Measurements from ENCODE around the gene HM13.

Gene HM13

DNA sequence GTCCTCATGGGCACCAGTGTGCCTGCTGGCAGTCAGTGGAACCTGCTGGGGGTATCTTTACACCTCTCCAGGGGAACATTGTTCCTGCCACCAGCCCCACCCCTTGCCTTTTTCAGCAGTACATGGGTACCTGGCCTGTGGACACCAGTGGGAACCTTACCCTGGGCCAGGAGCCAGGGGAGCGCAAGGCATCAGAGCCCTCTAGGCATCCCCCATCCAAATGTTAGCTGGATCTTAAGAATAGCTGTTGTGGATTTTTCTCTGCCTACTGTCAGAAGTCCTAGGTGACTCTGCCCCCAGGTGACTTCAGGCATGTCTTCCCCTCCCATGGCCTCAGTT, 52.0 kb downstream of the HM13 start:
- DNase-seq (ENCODE audit: extremely low spot score): no peak
- CTCF ChIA-PET: interaction anchor here (1.0 to 14.3 kb wide), 5 partner anchors 9 to 157 kb away, joined by 3 to 371 read pairs (median 30); partner anchors contain the start of genes BCL2L1 and ID1
- POLR2A ChIA-PET: interaction anchor here (1.3 kb wide), 1 partner anchor 12 kb away, joined by 4 read pairs; no protein-coding TSS in a partner anchor
- TF ChIP-seq, protein P1, sequence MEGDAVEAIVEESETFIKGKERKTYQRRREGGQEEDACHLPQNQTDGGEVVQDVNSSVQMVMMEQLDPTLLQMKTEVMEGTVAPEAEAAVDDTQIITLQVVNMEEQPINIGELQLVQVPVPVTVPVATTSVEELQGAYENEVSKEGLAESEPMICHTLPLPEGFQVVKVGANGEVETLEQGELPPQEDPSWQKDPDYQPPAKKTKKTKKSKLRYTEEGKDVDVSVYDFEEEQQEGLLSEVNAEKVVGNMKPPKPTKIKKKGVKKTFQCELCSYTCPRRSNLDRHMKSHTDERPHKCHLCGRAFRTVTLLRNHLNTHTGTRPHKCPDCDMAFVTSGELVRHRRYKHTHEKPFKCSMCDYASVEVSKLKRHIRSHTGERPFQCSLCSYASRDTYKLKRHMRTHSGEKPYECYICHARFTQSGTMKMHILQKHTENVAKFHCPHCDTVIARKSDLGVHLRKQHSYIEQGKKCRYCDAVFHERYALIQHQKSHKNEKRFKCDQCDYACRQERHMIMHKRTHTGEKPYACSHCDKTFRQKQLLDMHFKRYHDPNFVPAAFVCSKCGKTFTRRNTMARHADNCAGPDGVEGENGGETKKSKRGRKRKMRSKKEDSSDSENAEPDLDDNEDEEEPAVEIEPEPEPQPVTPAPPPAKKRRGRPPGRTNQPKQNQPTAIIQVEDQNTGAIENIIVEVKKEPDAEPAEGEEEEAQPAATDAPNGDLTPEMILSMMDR (IDR thresholded peaks at IDR 0.05; ENCODE audit: control extremely low read depth, extremely low read depth, low read depth, missing control alignments): no peak

DNA sequence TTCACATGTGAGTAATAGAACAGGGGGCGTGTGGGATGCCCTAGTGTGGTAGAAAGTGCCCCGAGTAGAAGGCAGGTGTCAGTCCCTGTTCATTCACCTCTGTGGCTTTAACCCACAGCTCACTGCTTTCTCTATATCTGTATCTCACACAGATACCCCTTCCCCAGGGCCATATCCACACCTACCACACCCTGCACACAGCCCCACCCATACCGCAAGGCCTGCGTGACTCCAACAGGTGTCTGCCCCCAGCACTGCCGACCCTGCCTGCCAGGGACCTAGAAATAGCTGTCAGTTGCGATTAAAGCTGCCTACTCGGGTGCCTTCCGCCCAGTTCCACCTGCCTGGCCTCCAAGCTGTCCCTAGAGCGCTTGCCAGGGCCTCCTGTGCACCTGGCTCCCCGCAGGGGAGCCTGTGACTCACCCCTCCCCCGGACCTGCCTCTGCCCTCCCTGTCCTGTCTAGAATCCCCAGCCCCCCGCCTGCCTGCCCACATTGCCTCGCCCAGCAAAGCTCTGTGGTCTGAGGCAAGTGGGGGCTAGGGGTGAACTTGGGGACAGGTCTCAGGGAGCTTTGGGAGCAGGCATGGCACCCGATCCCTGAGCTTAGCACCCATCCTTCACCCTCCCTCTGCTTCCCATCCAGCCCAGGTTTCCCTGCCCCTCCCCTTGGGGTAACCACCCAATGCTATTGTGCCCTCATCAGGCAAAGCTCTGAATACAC, 52.6 kb downstream of the HM13 start:
- DNase-seq (ENCODE audit: extremely low spot score): no peak
- TF ChIP-seq, protein P1 (IDR thresholded peaks at IDR 0.05; ENCODE audit: control extremely low read depth, extremely low read depth, low read depth, missing control alignments): no peak
- CTCF ChIA-PET: interaction anchor here (1.0 to 14.3 kb wide), 8 partner anchors 9 to 156 kb away, joined by 3 to 371 read pairs (median 14); partner anchors contain the start of genes BCL2L1 and ID1
- POLR2A ChIA-PET: interaction anchor here (1.3 kb wide), 1 partner anchor 11 kb away, joined by 4 read pairs; no protein-coding TSS in a partner anchor

DNA sequence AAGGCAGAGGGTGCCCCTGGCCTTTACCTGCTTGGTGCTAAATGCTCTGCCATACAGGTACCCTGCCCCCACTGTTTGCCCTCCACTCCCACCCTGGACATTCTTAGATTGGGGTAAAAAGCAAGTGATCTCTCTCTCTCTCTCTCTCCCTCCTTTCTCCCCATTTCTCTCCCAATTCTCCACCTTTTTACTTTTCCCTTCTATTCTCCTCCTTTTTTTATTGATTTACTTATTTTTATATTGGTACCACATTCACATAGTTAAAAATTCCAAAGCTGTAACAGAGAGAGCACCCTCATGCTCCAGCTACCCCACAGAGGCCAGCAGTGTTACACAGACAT, 53.1 kb downstream of the HM13 start:
- ChIA-PET CTCF (interaction anchor here (1.2 to 14.3 kb wide), 8 partner anchors 10 to 156 kb away, joined by 3 to 371 read pairs (median 14); partner anchors contain the start of genes BCL2L1 and ID1), POLR2A (interaction anchor here (1.3 kb wide), 1 partner anchor 11 kb away, joined by 4 read pairs; no protein-coding TSS in a partner anchor)
- TF ChIP-seq, protein P1 (IDR thresholded peaks at IDR 0.05; ENCODE audit: control extremely low read depth, extremely low read depth, low read depth, missing control alignments): no peak
- no peak for DNase-seq (ENCODE audit: extremely low spot score)

DNA sequence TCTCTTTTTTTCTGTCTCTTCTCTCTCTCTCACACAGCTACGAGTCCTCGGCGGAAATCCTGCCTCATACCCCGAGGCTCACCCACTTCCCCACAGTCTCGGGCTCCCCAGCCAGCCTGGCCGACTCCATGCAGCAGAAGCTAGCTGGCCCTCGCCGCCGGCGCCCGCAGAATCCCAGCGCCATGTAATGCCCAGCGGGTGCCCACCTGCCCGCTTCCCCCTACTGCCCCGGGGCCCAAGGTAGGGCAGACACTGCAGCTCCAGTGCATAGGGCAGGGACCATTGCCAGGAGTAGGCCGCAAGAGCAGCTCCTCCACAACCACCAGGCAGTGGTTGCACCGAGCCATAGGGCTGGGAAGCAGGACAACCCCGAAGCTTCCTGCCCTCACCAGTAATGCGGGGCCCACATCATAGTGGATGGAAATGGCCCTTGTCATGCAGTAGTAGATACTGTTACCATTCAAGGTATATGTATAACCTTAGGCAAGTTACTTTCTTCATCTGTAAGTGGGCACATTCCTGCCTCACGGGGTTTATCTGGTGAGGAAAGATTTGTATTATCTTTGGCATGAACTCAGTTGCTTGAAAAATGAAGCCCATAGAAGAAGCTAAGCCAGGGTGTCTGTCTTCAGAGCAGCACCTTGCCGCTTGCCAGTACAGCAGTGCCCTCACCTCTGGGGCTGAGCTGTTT, 53.9 kb downstream of the HM13 start:
- TF ChIP-seq, protein P1 (IDR thresholded peaks at IDR 0.05; ENCODE audit: control extremely low read depth, extremely low read depth, low read depth, missing control alignments): no peak
- ChIA-PET POLR2A (no interaction called here), CTCF (interaction anchor here (0.6 to 14.3 kb wide), 18 partner anchors 10 to 155 kb away, joined by 3 to 371 read pairs (median 8); partner anchors contain the start of genes BCL2L1 and ID1)
- DNase-seq (ENCODE audit: extremely low spot score): no peak

DNA sequence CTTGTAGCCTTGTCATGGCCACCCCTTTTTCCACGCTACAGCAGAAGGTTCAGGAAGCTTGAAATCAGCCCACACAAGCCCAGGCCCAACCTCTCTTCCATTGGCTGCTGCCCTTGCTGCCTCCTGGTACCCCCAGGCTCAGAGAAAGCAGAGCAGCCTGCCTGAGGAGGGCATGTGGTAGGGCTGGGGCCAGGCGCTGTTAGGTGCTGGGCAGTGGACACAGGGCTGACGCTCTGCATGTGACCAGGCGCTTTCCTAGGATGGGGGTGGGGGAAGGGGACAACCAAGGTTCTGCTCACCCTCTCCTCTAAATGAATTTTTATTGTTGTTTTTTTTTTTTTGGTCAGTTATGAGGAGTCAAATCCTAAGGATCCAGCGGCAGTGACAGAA, 54.5 kb downstream of the HM13 start:
- no peak for DNase-seq (ENCODE audit: extremely low spot score)
- POLR2A ChIA-PET: no interaction called here
- TF ChIP-seq, protein P1 (IDR thresholded peaks at IDR 0.05; ENCODE audit: control extremely low read depth, extremely low read depth, low read depth, missing control alignments): no peak
- CTCF ChIA-PET: interaction anchor here (0.6 to 14.3 kb wide), 21 partner anchors 9 to 154 kb away, joined by 3 to 371 read pairs (median 6); partner anchors contain the start of genes BCL2L1 and ID1

Measured in GM10248 (cell line).